ACHN (cell line): ENCODE measurements around the gene SMARCC2.

Experiments
- DNase-seq: peaks from one replicate; pipeline ENCODE4 v3.0.0-alpha.2; 2015
- in situ Hi-C: cut with HindIII; loops from 2 replicates; pipeline ENCODE4 v1.10.0; 2017; ENCODE audit warnings: low sequenced_read_pairs, low pct_ligation_motif_present, low pct_unique_long_range_greater_than_20kb

The SMARCC2 gene

GRCh38 chr12:56186957-56187356 is 2.3 kb downstream of the SMARCC2 start:
- in situ Hi-C loops: loop anchor here (5.0 kb wide), 1 partner anchor 70 kb away; the partner anchor contains the start of genes RPL41 and ZC3H10
- no peak for DNase-seq

GRCh38 chr12:56178347-56178746 is 10.9 kb downstream of the SMARCC2 start:
- DNase-seq: no peak
- in situ Hi-C loops: no loop called here

- DNase-seq: no peak
- in situ Hi-C loops: no loop called here
These were observed 16.4 kb downstream of the SMARCC2 start for GRCh38 chr12:56172839-56173238.

GRCh38 chr12:56169229-56169759 is 20.0 kb downstream of the SMARCC2 start:
- DNase-seq: no peak
- in situ Hi-C loops: no loop called here

GRCh38 chr12:56165369-56165768 is 23.9 kb downstream of the SMARCC2 start:
- in situ Hi-C loops: no loop called here
- no peak for DNase-seq

- in situ Hi-C loops: no loop called here
- no peak for DNase-seq
These were observed 24.9 kb downstream of the SMARCC2 start for GRCh38 chr12:56164345-56164729.

GRCh38 chr12:56163533-56164344 is 25.5 kb downstream of the SMARCC2 start:
- in situ Hi-C loops: no loop called here
- no peak for DNase-seq

GRCh38 chr12:56162468-56163290 is 26.6 kb downstream of the SMARCC2 start:
- no peak for DNase-seq
- in situ Hi-C loops: no loop called here

GRCh38 chr12:56161690-56162351 is 27.5 kb downstream of the SMARCC2 start:
- in situ Hi-C loops: no loop called here
- DNase-seq: no peak

GRCh38 chr12:56160894-56161689 is 28.2 kb downstream of the SMARCC2 start:
- no peak for DNase-seq
- in situ Hi-C loops: no loop called here

GRCh38 chr12:56160193-56160763 is 29.0 kb downstream of the SMARCC2 start:
- no peak for DNase-seq
- in situ Hi-C loops: no loop called here

- in situ Hi-C loops: no loop called here
- no peak for DNase-seq
These were observed 29.6 kb downstream of the SMARCC2 start for GRCh38 chr12:56159482-56160192.

- DNase-seq: peak; percentile 78
- in situ Hi-C loops: no loop called here
These were observed 30.3 kb downstream of the SMARCC2 start for GRCh38 chr12:56158926-56159461.

- in situ Hi-C loops: no loop called here
- DNase-seq: peak; percentile 100
These were observed 31.0 kb downstream of the SMARCC2 start, which contains the start of gene MYL6 for GRCh38 chr12:56158029-56158925. Gene MYL6 (plus strand): TSS chr12:56158359. CDS start chr12:56158402, 43 bp downstream.

GRCh38 chr12:56157201-56158028 is 31.9 kb downstream of the SMARCC2 start:
- DNase-seq: peak; percentile 95
- in situ Hi-C loops: no loop called here
